Neuronal stem cell (in vitro differentiated cells): Measurements from ENCODE around the gene NPB.
A peak's percentile ranks its signal among the peaks of the same experiment; 100 is the strongest.

ENCODE experiments used
- DNase-seq: peaks from one replicate; pipeline ENCODE4 v3.0.0-alpha.2; 2013; ENCODE audit warnings: low spot score
- H2AFZ ChIP-seq: one replicate; pipeline ENCODE4 v1.6.1; 2013; ENCODE audit warnings: mild to moderate bottlenecking, low read length, inconsistent platforms
- H2AK5ac ChIP-seq: 2 replicates; pipeline ENCODE4 v1.6.1; 2013; ENCODE audit warnings: low read depth, mild to moderate bottlenecking, inconsistent platforms, low read length, moderate library complexity, mixed read lengths
- H2BK120ac ChIP-seq: 2 replicates; pipeline ENCODE4 v1.6.1; 2013; ENCODE audit warnings: low read depth, mild to moderate bottlenecking, inconsistent platforms, low read length, moderate library complexity, mixed read lengths
- H2BK12ac ChIP-seq: one replicate; pipeline ENCODE4 v1.6.1; 2013; ENCODE audit warnings: low read length, inconsistent platforms
- H2BK15ac ChIP-seq: 2 replicates; pipeline ENCODE4 v1.6.1; 2013; ENCODE audit warnings: mild to moderate bottlenecking, low read length, inconsistent platforms, mixed read lengths
- H2BK5ac ChIP-seq: one replicate; pipeline ENCODE4 v1.6.1; 2013; ENCODE audit warnings: inconsistent platforms, mild to moderate bottlenecking, low read length, moderate library complexity
- H3K14ac ChIP-seq: one replicate; pipeline ENCODE4 v1.6.1; 2013; ENCODE audit warnings: low read length, inconsistent platforms
- H3K18ac ChIP-seq: 2 replicates; pipeline ENCODE4 v1.6.1; 2013; ENCODE audit warnings: low read length, inconsistent platforms
- H3K23ac ChIP-seq: 2 replicates; pipeline ENCODE4 v1.6.1; 2013; ENCODE audit warnings: low read depth, mild to moderate bottlenecking, mixed read lengths, low read length, inconsistent platforms; ENCODE audit not compliant: poor library complexity
- H3K27ac ChIP-seq: replicated peaks from 3 replicates; pipeline ENCODE4 v1.5.1; 2013; ENCODE audit warnings: low read length, inconsistent platforms
- H3K27me3 ChIP-seq, 3 experiments: 2 replicates each; pipeline ENCODE4 v1.6.1; 2013; ENCODE audit warnings: low read length in 3 of 3, mild to moderate bottlenecking in 2 of 3, inconsistent platforms in 1 of 3, low read depth in 1 of 3, mixed read lengths in 1 of 3, moderate library complexity in 1 of 3; ENCODE audit not compliant: control insufficient read depth in 3 of 3, insufficient read depth in 3 of 3
- H3K36me3 ChIP-seq, 2 donors: replicated peaks in 1 of 2; 2 replicates each; pipeline ENCODE4 v1.6.1; 2013; ENCODE audit warnings: low read length in 2 of 2; ENCODE audit not compliant: control insufficient read depth in 2 of 2, insufficient read depth in 2 of 2
- H3K4ac ChIP-seq: 2 replicates; pipeline ENCODE4 v1.6.1; 2013; ENCODE audit warnings: inconsistent platforms, mild to moderate bottlenecking, low read length, moderate library complexity
- H3K4me1 ChIP-seq, 2 donors: 1 replicate in 1 of 2; 2 replicates in 1 of 2; pipeline ENCODE4 v1.6.1; 2013; ENCODE audit warnings: low read length in 2 of 2, low read depth in 1 of 2; ENCODE audit not compliant: control insufficient read depth in 2 of 2, insufficient read depth in 1 of 2
- H3K4me2 ChIP-seq: one replicate; pipeline ENCODE4 v1.6.1; 2013; ENCODE audit warnings: mild to moderate bottlenecking, low read length, inconsistent platforms; ENCODE audit not compliant: insufficient read depth, poor library complexity, severe bottlenecking
- H3K4me3 ChIP-seq, 2 donors: 2 replicates each; pipeline ENCODE4 v1.5.1; 2013; ENCODE audit warnings: low read length in 2 of 2, mild to moderate bottlenecking in 2 of 2, inconsistent platforms in 1 of 2, moderate library complexity in 1 of 2
- H3K79me1 ChIP-seq: one replicate; pipeline ENCODE4 v1.6.1; 2013; ENCODE audit warnings: low read depth, mild to moderate bottlenecking, inconsistent platforms, low read length, moderate library complexity
- H3K9ac ChIP-seq: one replicate; pipeline ENCODE4 v1.6.1; 2013; ENCODE audit warnings: mild to moderate bottlenecking, low read depth, low read length, inconsistent platforms; ENCODE audit not compliant: poor library complexity
- H3K9me3 ChIP-seq, 2 donors: replicated peaks in 1 of 2; 2 replicates each; pipeline versions ENCODE3 to v1.6.1; 2013; ENCODE audit warnings: low read length in 2 of 2, mild to moderate bottlenecking in 2 of 2, inconsistent platforms in 1 of 2, low read depth in 1 of 2, mixed read lengths in 1 of 2, moderate library complexity in 1 of 2; ENCODE audit not compliant: control insufficient read depth in 2 of 2, insufficient read depth in 1 of 2
- H4K8ac ChIP-seq: one replicate; pipeline ENCODE4 v1.6.1; 2013; ENCODE audit warnings: low read depth, mild to moderate bottlenecking, inconsistent platforms, low read length, moderate library complexity
- H4K91ac ChIP-seq: one replicate; pipeline ENCODE4 v1.6.1; 2013; ENCODE audit warnings: low read length, low read depth, mild to moderate bottlenecking, inconsistent platforms; ENCODE audit not compliant: poor library complexity
- WGBS, 2 donors: extraction: QIAGEN DNeasy Blood & Tissue Kit; methylation state at CpG; one replicate each; pipeline ENCODE4 v1.1.7; 2013; ENCODE audit warnings: missing lambda C conversion rate in 2 of 2, mixed read lengths in 1 of 2; ENCODE audit not compliant: insufficient read length in 2 of 2, insufficient replicate concordance in 1 of 2; ENCODE audit errors: extremely low coverage in 2 of 2; 5-methylcytosine and 5-hydroxymethylcytosine counted together

The NPB gene

GRCh38 chr17:81890447-81891302 is 11.4 kb upstream of the NPB start:
- H3K27ac ChIP-seq, result no peak overlapping the region
- no peak overlapping the region for H2AFZ ChIP-seq
- no peak overlapping the region for H2BK12ac ChIP-seq
- no peaks in the 10 kb centered on the region for H3K9me3 ChIP-seq
- no peak overlapping the region for H2BK120ac ChIP-seq
- H3K14ac ChIP-seq, result peak overlapping the region; percentile 82
- peak overlapping the region; percentile 71 for H3K18ac ChIP-seq
- H4K8ac ChIP-seq, result peak overlapping the region; percentile 65
- H3K79me1 ChIP-seq, result peaks cover 20% of the 10 kb centered on the region
- H3K4me1 ChIP-seq, result peaks cover 7 to 17% of the 10 kb centered on the region in 2 donors
- peak overlapping the region; percentile 73 to 96 for H3K4me3 ChIP-seq
- H4K91ac ChIP-seq, result no peak overlapping the region
- peak overlapping the region; percentile 37 for H3K4ac ChIP-seq
- H3K4me2 ChIP-seq, result peak overlapping the region; percentile 61
- H3K27me3 ChIP-seq, result no peaks in the 10 kb centered on the region
- DNase-seq, result no peak
- no CpG with 5 or more reads among the region's 69 CpGs for WGBS, 2 donors
- no peak overlapping the region for H2BK5ac ChIP-seq
- H3K36me3 ChIP-seq, result peaks cover 58 to 73% of the 10 kb centered on the region in 2 donors
- H2AK5ac ChIP-seq, result peak overlapping the region; percentile 94
- peak overlapping the region; percentile 67 for H2BK15ac ChIP-seq
- peak overlapping the region; percentile 80 for H3K23ac ChIP-seq
- H3K9ac ChIP-seq, result peak overlapping the region; percentile 95

GRCh38 chr17:81891303-81891552 is 10.8 kb upstream of the NPB start:
- no peak overlapping the region for H3K14ac ChIP-seq
- H3K18ac ChIP-seq, result peak overlapping the region; percentile 48
- H2BK120ac ChIP-seq, result no peak overlapping the region
- no CpG with 5 or more reads among the region's 40 CpGs for WGBS, 2 donors
- H3K4me3 ChIP-seq, result peak overlapping the region; percentile 73 to 96
- H3K27me3 ChIP-seq, result no peaks in the 10 kb centered on the region
- no peak overlapping the region for H4K8ac ChIP-seq
- H2BK15ac ChIP-seq, result peak overlapping the region; percentile 67
- H3K9me3 ChIP-seq, result no peaks in the 10 kb centered on the region
- no peak overlapping the region for H2BK5ac ChIP-seq
- no peak overlapping the region for H4K91ac ChIP-seq
- H2BK12ac ChIP-seq, result no peak overlapping the region
- H3K23ac ChIP-seq, result peak overlapping the region; percentile 99
- H3K27ac ChIP-seq, result no peak overlapping the region
- DNase-seq, result no peak
- H3K79me1 ChIP-seq, result peaks cover 20% of the 10 kb centered on the region
- peak overlapping the region; percentile 61 for H3K4me2 ChIP-seq
- H2AK5ac ChIP-seq, result peak overlapping the region; percentile 94
- H3K4me1 ChIP-seq, result peaks cover 7 to 17% of the 10 kb centered on the region in 2 donors
- peak overlapping the region; percentile 95 for H3K9ac ChIP-seq
- H3K4ac ChIP-seq, result no peak overlapping the region
- peak overlapping the region; percentile 92 for H2AFZ ChIP-seq
- H3K36me3 ChIP-seq, result peaks cover 53 to 71% of the 10 kb centered on the region in 2 donors

- no peak for DNase-seq
- H3K36me3 ChIP-seq, result peaks cover 42 to 72% of the 10 kb centered on the region in 2 donors
- H3K27ac ChIP-seq, result no peak overlapping the region
- H3K79me1 ChIP-seq, result peaks cover 10% of the 10 kb centered on the region
- WGBS, 2 donors, result no CpG with 5 or more reads among the region's 11 CpGs
- no peak overlapping the region for H2BK120ac ChIP-seq
- H3K4me2 ChIP-seq, result no peak overlapping the region
- no peak overlapping the region for H2AK5ac ChIP-seq
- H2BK12ac ChIP-seq, result no peak overlapping the region
- no peak overlapping the region for H2AFZ ChIP-seq
- no peak overlapping the region for H3K4ac ChIP-seq
- no peak overlapping the region for H3K23ac ChIP-seq
- H2BK15ac ChIP-seq, result no peak overlapping the region
- H4K91ac ChIP-seq, result no peak overlapping the region
- H3K4me3 ChIP-seq, result no peak overlapping the region
- H3K4me1 ChIP-seq, result peaks cover 3 to 6% of the 10 kb centered on the region in 2 donors
- H4K8ac ChIP-seq, result no peak overlapping the region
- no peak overlapping the region for H2BK5ac ChIP-seq
- H3K18ac ChIP-seq, result no peak overlapping the region
- no peak overlapping the region for H3K14ac ChIP-seq
- peak overlapping the region; percentile 60 for H3K9ac ChIP-seq
- no peaks in the 10 kb centered on the region for H3K27me3 ChIP-seq
- no peaks in the 10 kb centered on the region for H3K9me3 ChIP-seq
Measured at GRCh38 chr17:81895400-81895799, 6.6 kb upstream of the NPB start.

- H2BK15ac ChIP-seq, result no peak overlapping the region
- H3K18ac ChIP-seq, result no peak overlapping the region
- H3K4me1 ChIP-seq, result peaks cover 0 to 5% of the 10 kb centered on the region in 2 donors
- H3K27me3 ChIP-seq, result peaks cover 0 to 25% (median 4%) of the 10 kb centered on the region in 3 experiments
- no peak overlapping the region for H3K4ac ChIP-seq
- H2BK5ac ChIP-seq, result no peak overlapping the region
- WGBS, 2 donors, result no CpG with 5 or more reads among the region's 19 CpGs
- H2BK120ac ChIP-seq, result no peak overlapping the region
- no peak overlapping the region for H4K8ac ChIP-seq
- no peak overlapping the region for H3K14ac ChIP-seq
- peaks cover 44 to 81% of the 10 kb centered on the region in 2 donors for H3K36me3 ChIP-seq
- no peak overlapping the region for H3K27ac ChIP-seq
- H2AFZ ChIP-seq, result no peak overlapping the region
- peaks cover 8% of the 10 kb centered on the region for H3K79me1 ChIP-seq
- H3K9me3 ChIP-seq, result no peaks in the 10 kb centered on the region
- H3K4me2 ChIP-seq, result no peak overlapping the region
- no peak overlapping the region for H2AK5ac ChIP-seq
- DNase-seq, result no peak
- H3K23ac ChIP-seq, result no peak overlapping the region
- peak overlapping the region in 1 of 2 donors; percentile 34 for H3K4me3 ChIP-seq
- H4K91ac ChIP-seq, result no peak overlapping the region
- no peak overlapping the region for H3K9ac ChIP-seq
- H2BK12ac ChIP-seq, result no peak overlapping the region
Measured at GRCh38 chr17:81898029-81898866, 3.8 kb upstream of the NPB start.
